Breast epithelium (tissue), 4 donors: Measurements from ENCODE around the gene USP6NL. TPM values are rescaled to one million over a fixed set of nuclear protein-coding genes. Genes with fewer than 3 reads are reported as not detected.

Experiments
- DNase-seq, 2 donors: peaks; one replicate each; pipeline ENCODE4 v3.0.0-alpha.2; 2019; ENCODE audit warnings: low spot score in 2 of 2
- H3K27ac ChIP-seq, 2 donors: fragments of 200-600 bp; sonication (generic) in 1 of 2; one replicate each; pipeline ENCODE4 v1.5.1; 2016 to 2019; ENCODE audit warnings: mild to moderate bottlenecking in 1 of 2
- H3K27me3 ChIP-seq, 2 donors: fragments of 200-600 bp; sonication (generic) in 1 of 2; one replicate each; pipeline versions ENCODE4 v1.5.1 to v1.6.0; 2017 to 2019; ENCODE audit warnings: control low read depth in 1 of 2, mild to moderate bottlenecking in 1 of 2
- H3K36me3 ChIP-seq: fragments of 200-600 bp; one replicate; pipeline ENCODE4 v1.5.1; 2019
- H3K4me1 ChIP-seq, 2 donors: fragments of 200-600 bp; sonication (generic); one replicate each; pipeline ENCODE4 v1.5.1; 2016 to 2019; ENCODE audit warnings: control low read depth in 1 of 2
- H3K4me3 ChIP-seq, 3 donors: fragments of 200-600 bp; sonication (generic); 1 replicate in 2 of 3; 2 replicates in 1 of 3; pipeline ENCODE4 v1.5.1; 2016 to 2019; ENCODE audit warnings: mild to moderate bottlenecking in 3 of 3, moderate library complexity in 2 of 3
- H3K9me3 ChIP-seq, 2 donors: fragments of 200-600 bp; sonication (generic) in 1 of 2; one replicate each; pipeline ENCODE4 v1.5.1; 2016 to 2019; ENCODE audit warnings: control low read depth in 1 of 2
- POLR2A ChIP-seq: fragments of 450-650 bp; IDR thresholded peaks from one replicate; pipeline ENCODE4 v1.6.1; 2016; ENCODE audit warnings: antibody characterized with exemption, mild to moderate bottlenecking, moderate library complexity
- POLR2AphosphoS5 ChIP-seq, 3 donors: sonication (generic); formaldehyde crosslinking; IDR thresholded peaks; one replicate each; pipeline ENCODE4 v1.6.1; 2017; ENCODE audit warnings: antibody characterized with exemption in 3 of 3
- intact Hi-C: fragments of 100-400 bp; cut with DNase I; formaldehyde crosslinking; loops from one replicate; pipeline ENCODE4 v1.15.1; 2023; ENCODE audit warnings: low total_unique reads
- total RNA-seq, 3 donors: library from RNA; depleted of rRNA; stranded (reverse); fragments of >200 nt; gene quantifications; one replicate each; pipeline ENCODE4 v1.1.0, GENCODE V29; 2016
- TF ChIP-seq, protein P1 (sequence below), 3 donors: fragments of 450-650 bp; IDR thresholded peaks; one replicate each; pipeline ENCODE4 v1.5.1; 2016 to 2017; ENCODE audit warnings: antibody characterized with exemption in 3 of 3, mild to moderate bottlenecking in 3 of 3, moderate library complexity in 3 of 3

Gene USP6NL
- total RNA-seq, 3 donors from 2014 or later = 13.8 to 28.7 (median 19.7) TPM

GRCh38 chr10:11647676-11648075 is 36.2 kb upstream of the USP6NL start:
- intact Hi-C loops = no loop called here
- H3K27me3 ChIP-seq = no peaks in the 10 kb centered on the region
- TF ChIP-seq, protein P1, sequence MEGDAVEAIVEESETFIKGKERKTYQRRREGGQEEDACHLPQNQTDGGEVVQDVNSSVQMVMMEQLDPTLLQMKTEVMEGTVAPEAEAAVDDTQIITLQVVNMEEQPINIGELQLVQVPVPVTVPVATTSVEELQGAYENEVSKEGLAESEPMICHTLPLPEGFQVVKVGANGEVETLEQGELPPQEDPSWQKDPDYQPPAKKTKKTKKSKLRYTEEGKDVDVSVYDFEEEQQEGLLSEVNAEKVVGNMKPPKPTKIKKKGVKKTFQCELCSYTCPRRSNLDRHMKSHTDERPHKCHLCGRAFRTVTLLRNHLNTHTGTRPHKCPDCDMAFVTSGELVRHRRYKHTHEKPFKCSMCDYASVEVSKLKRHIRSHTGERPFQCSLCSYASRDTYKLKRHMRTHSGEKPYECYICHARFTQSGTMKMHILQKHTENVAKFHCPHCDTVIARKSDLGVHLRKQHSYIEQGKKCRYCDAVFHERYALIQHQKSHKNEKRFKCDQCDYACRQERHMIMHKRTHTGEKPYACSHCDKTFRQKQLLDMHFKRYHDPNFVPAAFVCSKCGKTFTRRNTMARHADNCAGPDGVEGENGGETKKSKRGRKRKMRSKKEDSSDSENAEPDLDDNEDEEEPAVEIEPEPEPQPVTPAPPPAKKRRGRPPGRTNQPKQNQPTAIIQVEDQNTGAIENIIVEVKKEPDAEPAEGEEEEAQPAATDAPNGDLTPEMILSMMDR (IDR thresholded peaks at IDR 0.05) = no peak
- TF ChIP-seq POLR2A = no peak
- TF ChIP-seq POLR2AphosphoS5 (IDR thresholded peaks at IDR 0.05) = no peak
- DNase-seq = no peak
- H3K9me3 ChIP-seq = no peaks in the 10 kb centered on the region
- no peaks in the 10 kb centered on the region for H3K4me1 ChIP-seq
- H3K27ac ChIP-seq = no peak overlapping the region
- no peak overlapping the region for H3K4me3 ChIP-seq
- no peaks in the 10 kb centered on the region for H3K36me3 ChIP-seq

DNA sequence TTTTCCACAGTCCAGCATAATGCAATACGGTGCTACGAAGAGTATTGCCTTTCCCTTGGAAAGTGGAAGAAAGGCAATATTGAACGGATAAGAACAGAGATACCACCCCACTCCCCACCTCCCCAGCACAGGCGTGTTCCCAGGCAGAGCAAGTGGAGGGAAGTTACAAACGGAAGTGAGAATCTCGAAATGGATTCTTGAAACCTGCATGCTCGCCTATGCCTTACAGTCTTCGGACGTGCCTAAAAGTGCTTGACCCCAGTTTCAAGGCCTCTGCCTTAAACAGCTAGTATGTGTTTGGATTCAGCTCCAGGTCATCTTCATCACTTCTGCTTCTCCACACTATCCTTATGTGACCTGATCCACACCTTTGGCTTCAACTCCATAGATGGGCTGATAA is 35.0 kb upstream of the USP6NL start:
- no peaks in the 10 kb centered on the region for H3K36me3 ChIP-seq
- intact Hi-C loops = no loop called here
- H3K27me3 ChIP-seq = no peaks in the 10 kb centered on the region
- TF ChIP-seq POLR2AphosphoS5 (IDR thresholded peaks at IDR 0.05) = no peak
- TF ChIP-seq, protein P1 (IDR thresholded peaks at IDR 0.05) = no peak
- no peak for DNase-seq
- H3K9me3 ChIP-seq = no peaks in the 10 kb centered on the region
- no peaks in the 10 kb centered on the region for H3K4me1 ChIP-seq
- no peak overlapping the region for H3K4me3 ChIP-seq
- no peak overlapping the region for H3K27ac ChIP-seq

- Histone ChIP-seq H3K27me3 (no peaks in the 10 kb centered on the region), H3K4me1 (no peaks in the 10 kb centered on the region), H3K36me3 (no peaks in the 10 kb centered on the region), H3K9me3 (no peaks in the 10 kb centered on the region), H3K4me3 (no peak overlapping the region), H3K27ac (no peak overlapping the region)
- intact Hi-C loops = no loop called here
- DNase-seq = no peak
- TF ChIP-seq POLR2AphosphoS5 (IDR thresholded peaks at IDR 0.05) (no peak), POLR2A (no peak)
- TF ChIP-seq, protein P1 (IDR thresholded peaks at IDR 0.05) = no peak
Observed at GRCh38 chr10:11643039-11643438, 31.6 kb upstream of the USP6NL start.

- TF ChIP-seq POLR2AphosphoS5 (IDR thresholded peaks at IDR 0.05) = no peak
- TF ChIP-seq, protein P1 (IDR thresholded peaks at IDR 0.05) = no peak
- no peak for TF ChIP-seq POLR2A
- no peak overlapping the region for H3K4me3 ChIP-seq
- H3K27me3 ChIP-seq = no peaks in the 10 kb centered on the region
- H3K27ac ChIP-seq = no peak overlapping the region
- H3K9me3 ChIP-seq = no peaks in the 10 kb centered on the region
- no peaks in the 10 kb centered on the region for H3K4me1 ChIP-seq
- no peaks in the 10 kb centered on the region for H3K36me3 ChIP-seq
- intact Hi-C loops = no loop called here
- DNase-seq = no peak
Observed at GRCh38 chr10:11642566-11642965, 31.1 kb upstream of the USP6NL start.

- Histone ChIP-seq H3K4me3 (no peak overlapping the region), H3K9me3 (no peaks in the 10 kb centered on the region), H3K36me3 (no peaks in the 10 kb centered on the region), H3K27me3 (no peaks in the 10 kb centered on the region), H3K27ac (no peak overlapping the region), H3K4me1 (no peaks in the 10 kb centered on the region)
- no peak for DNase-seq
- TF ChIP-seq, protein P1 (IDR thresholded peaks at IDR 0.05) = no peak
- TF ChIP-seq POLR2AphosphoS5 (IDR thresholded peaks at IDR 0.05) (no peak), POLR2A (no peak)
- intact Hi-C loops = no loop called here
Observed at GRCh38 chr10:11639849-11640764, 28.7 kb upstream of the USP6NL start.
